Endothelial cell of umbilical vein (primary cell): ENCODE results near the gene NUDC. TPM values are rescaled to one million over a fixed set of nuclear protein-coding genes. Genes with fewer than 3 reads are reported as not detected.

Source experiments
- BruUV-seq: library from RNA; stranded (reverse); fragments of 400-500 nt; replicated peaks from 2 replicates; lab custom pipeline; 2021; lab: Mats Ljungman, UMichigan
- CTCF ChIA-PET: fragments of 300-600, 350-600 bp; sonication (Branson Sonifier 250); formaldehyde crosslinking; loops from one replicate; lab custom pipeline; 2021; ENCODE audit warnings: antibody characterized with exemption, inconsistent platforms; lab: Charles Lee
- POLR2A ChIA-PET: fragments of 300-600, 350-600 bp; sonication (Branson Sonifier 250); formaldehyde crosslinking; loops from one replicate; lab custom pipeline; 2021; ENCODE audit warnings: antibody characterized with exemption, inconsistent platforms; lab: Charles Lee
- DNase-seq: peaks from one replicate; pipeline ENCODE4 v3.0.0-alpha.2; 2011; ENCODE audit warnings: low read depth, low spot score
- FAIRE-seq: peaks from 2 replicates; lab custom pipeline; 2011; peaks lifted over from hg19 to GRCh38; lab: Jason Lieb, UNC
- H2AFZ ChIP-seq: 2 replicates; pipeline ENCODE4 v1.6.0; 2012; ENCODE audit warnings: low read depth, low read length, control low read depth, inconsistent platforms
- H3K27ac ChIP-seq: 2 replicates; pipeline ENCODE4 v1.5.1; 2011; ENCODE audit warnings: low read depth, mild to moderate bottlenecking, control low read depth, low read length, moderate library complexity; ENCODE audit not compliant: insufficient read depth
- H3K27me3 ChIP-seq, 2 experiments: 2 replicates each; pipeline versions ENCODE4 v1.6.0 to v1.6.1; 2011; ENCODE audit warnings: low read length in 2 of 2, mixed read lengths in 1 of 2; ENCODE audit not compliant: control insufficient read depth in 2 of 2, insufficient read depth in 2 of 2
- H3K36me3 ChIP-seq, 2 experiments: 2 replicates in 1 of 2; 3 replicates in 1 of 2; pipeline ENCODE4 v1.5.1; 2011; ENCODE audit warnings: low read length in 2 of 2, mild to moderate bottlenecking in 1 of 2, moderate library complexity in 1 of 2; ENCODE audit not compliant: control insufficient read depth in 2 of 2, insufficient read depth in 2 of 2; ENCODE audit errors: extremely low read depth in 1 of 2
- H3K4me1 ChIP-seq: 3 replicates; pipeline ENCODE4 v1.5.1; 2011; ENCODE audit warnings: mild to moderate bottlenecking, low read length; ENCODE audit not compliant: control insufficient read depth, insufficient read depth; ENCODE audit errors: extremely low read depth
- H3K4me2 ChIP-seq: 2 replicates; pipeline ENCODE4 v1.6.1; 2011; ENCODE audit warnings: low read length, control low read depth, mixed read lengths; ENCODE audit not compliant: insufficient read depth
- H3K4me3 ChIP-seq, 3 experiments: fragments of 200-600 bp in 1 of 3; sonication (generic), shearing (Covaris generic) in 1 of 3; replicated peaks in 1 of 3; 2 replicates each; pipeline ENCODE4 v1.5.1; 2011 to 2016; ENCODE audit warnings: control low read depth in 3 of 3, low read length in 3 of 3, mild to moderate bottlenecking in 2 of 3, inconsistent platforms in 1 of 3, low read depth in 1 of 3, moderate library complexity in 1 of 3; ENCODE audit not compliant: insufficient read depth in 1 of 3
- H3K79me2 ChIP-seq: 2 replicates; pipeline ENCODE4 v1.6.0; 2012; ENCODE audit warnings: low read length, inconsistent platforms; ENCODE audit not compliant: control insufficient read depth, insufficient read depth
- H3K9ac ChIP-seq: replicated peaks from 2 replicates; pipeline ENCODE3; 2011; ENCODE audit warnings: low read length, control low read depth; ENCODE audit not compliant: insufficient read depth; ENCODE audit errors: extremely low read depth
- H3K9me1 ChIP-seq: replicated peaks from 3 replicates; pipeline ENCODE4 v1.6.0; 2011; ENCODE audit warnings: mild to moderate bottlenecking, low read length; ENCODE audit not compliant: control insufficient read depth, insufficient read depth; ENCODE audit errors: extremely low read depth
- H3K9me3 ChIP-seq: replicated peaks from 2 replicates; pipeline ENCODE4 v1.5.1; 2012; ENCODE audit warnings: low read length, inconsistent platforms; ENCODE audit not compliant: control insufficient read depth, insufficient read depth
- H4K20me1 ChIP-seq: replicated peaks from 2 replicates; pipeline ENCODE3; 2011; ENCODE audit warnings: mild to moderate bottlenecking, low read length; ENCODE audit not compliant: control insufficient read depth, insufficient read depth; ENCODE audit errors: extremely low read depth
- EZH2 ChIP-seq: IDR thresholded peaks from 2 replicates; pipeline ENCODE4 v1.6.1; 2012; ENCODE audit warnings: borderline replicate concordance, low read depth, mild to moderate bottlenecking, moderate library complexity, low read length, inconsistent platforms; ENCODE audit not compliant: severe bottlenecking
- FOS ChIP-seq: IDR thresholded peaks from 2 replicates; pipeline ENCODE4 v1.6.1; 2011; ENCODE audit warnings: mild to moderate bottlenecking, low read length, moderate library complexity, borderline replicate concordance; ENCODE audit not compliant: insufficient read depth
- JUN ChIP-seq: IDR thresholded peaks from 2 replicates; pipeline ENCODE4 v1.6.1; 2011; ENCODE audit warnings: borderline replicate concordance, low read depth; ENCODE audit not compliant: insufficient read length, insufficient read depth
- dilution Hi-C: fragments of 300-500 bp; cut with MboI; formaldehyde crosslinking; loops from one replicate; pipeline ENCODE4 v1.15.0; 2019; ENCODE audit warnings: low sequenced_read_pairs; ENCODE audit not compliant: extremely low pct_ligation_motif_present
- intact Hi-C: fragments of 100-400 bp; cut with micrococcal nuclease; formaldehyde crosslinking; loops from one replicate; pipeline ENCODE4 v1.10.0; 2022
- polyA plus RNA-seq, 4 experiments: library from polyadenylated mRNA; depleted of rRNA in 3 of 4; stranded (reverse) in 3 of 4; unstranded in 1 of 4; fragments of >200 nt; gene quantifications; 2 replicates each; pipeline versions ENCODE4 v1.2.1 to v1.2.3, GENCODE V29; 2011 to 2012; ENCODE audit warnings: missing spikeins in 1 of 4
- total RNA-seq: library from RNA; stranded (reverse); gene quantifications from 2 replicates; pipeline ENCODE4 v1.2.3, GENCODE V29; 2021

NUDC gene
- total and polyA plus RNA-seq, 2 donors (not counting 3 experiments of a cell fraction or from before 2014, with no cell fraction given), result 42.5 to 102 TPM

DNA sequence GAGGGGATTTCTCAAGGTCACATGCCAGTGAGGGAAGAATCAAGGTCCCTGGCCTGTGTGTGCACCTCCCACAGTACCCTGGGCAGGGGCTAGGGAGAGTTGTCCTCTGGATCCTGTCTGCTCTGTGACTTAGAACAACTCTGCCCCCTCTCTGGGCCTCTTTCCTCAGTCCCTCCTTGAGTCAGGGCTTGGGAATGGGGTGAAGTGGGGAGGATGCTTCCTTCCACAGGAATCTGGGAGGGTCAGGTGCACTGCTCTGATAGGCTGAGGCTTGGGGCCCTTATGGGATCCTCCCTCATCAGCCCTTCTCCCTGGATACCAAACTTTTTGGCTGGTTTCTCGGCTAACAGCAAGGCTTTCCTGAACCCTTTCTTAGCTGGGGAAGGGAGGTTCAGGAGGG, 74.5 kb downstream of the NUDC start:
- TF ChIP-seq JUN (no peak), FOS (no peak), EZH2 (no peak)
- no peak overlapping the region for H3K4me3 ChIP-seq
- no peak overlapping the region for H3K9ac ChIP-seq
- POLR2A ChIA-PET, result no interaction called here
- H3K9me1 ChIP-seq, result no peaks in the 10 kb centered on the region
- CTCF ChIA-PET, result interaction anchor here (1.2 to 9.2 kb wide), 11 partner anchors 10 to 288 kb away, joined by 3 to 181 read pairs (median 10); no protein-coding TSS in a partner anchor
- no peaks in the 10 kb centered on the region for H3K9me3 ChIP-seq
- FAIRE-seq (no peak), DNase-seq (no peak)
- dilution Hi-C loops (no loop called here), intact Hi-C loops (loop anchor here (2.0 to 5.0 kb wide), 3 partner anchors 17 to 286 kb away; partner anchors contain the start of genes TENT5B and WDTC1)
- H3K36me3 ChIP-seq, result no peaks in the 10 kb centered on the region
- no peaks in the 10 kb centered on the region for H4K20me1 ChIP-seq
- H3K4me2 ChIP-seq, result no peak overlapping the region
- no peaks in the 10 kb centered on the region for H3K27me3 ChIP-seq
- no TSS peak for BruUV-seq
- no peak overlapping the region for H2AFZ ChIP-seq
- H3K27ac ChIP-seq, result no peak overlapping the region
- peaks cover 17% of the 10 kb centered on the region for H3K79me2 ChIP-seq
- H3K4me1 ChIP-seq, result peaks cover 47% of the 10 kb centered on the region

Other genes starting within 250 kb of the NUDC start
- 67.0 and 77.2 TPM in 2 replicates for gene ARID1A, start 225.7 kb upstream of the NUDC start, total RNA-seq
- gene ARID1A, start 225.7 kb upstream of the NUDC start, polyA plus RNA-seq, result 36.9 and 39.0 TPM in 2 replicates
- gene PIGV, start 133.8 kb upstream of the NUDC start, total RNA-seq, result 6.0 and 7.5 TPM in 2 replicates
- 11.9 and 13.3 TPM in 2 replicates for gene PIGV, start 133.8 kb upstream of the NUDC start, polyA plus RNA-seq
- 24.0 and 25.2 TPM in 2 replicates for gene ZDHHC18, start 95.1 kb upstream of the NUDC start, total RNA-seq
- gene ZDHHC18, start 95.1 kb upstream of the NUDC start, polyA plus RNA-seq, result 47.3 and 48.2 TPM in 2 replicates
- gene SFN, start 58.6 kb upstream of the NUDC start, total RNA-seq, result 0.33 and 0.42 TPM in 2 replicates
- gene SFN, start 58.6 kb upstream of the NUDC start, polyA plus RNA-seq, result 0.08 and 0.14 TPM in 2 replicates
- 36.7 and 37.4 TPM in 2 replicates for gene GPN2, start 31.5 kb upstream of the NUDC start, total RNA-seq
- 21.9 and 44.8 TPM in 2 replicates for gene GPN2, start 31.5 kb upstream of the NUDC start, polyA plus RNA-seq
- gene GPATCH3, start 21.3 kb upstream of the NUDC start, total RNA-seq, result 14.8 and 17.7 TPM in 2 replicates
- 10.3 and 12.1 TPM in 2 replicates for gene GPATCH3, start 21.3 kb upstream of the NUDC start, polyA plus RNA-seq
- not detected in 2 replicates for gene NR0B2, start 7.8 kb upstream of the NUDC start, total RNA-seq
- gene NR0B2, start 7.8 kb upstream of the NUDC start, polyA plus RNA-seq, result not detected in 2 replicates
- not detected in 2 replicates for gene KDF1, start 38.7 kb downstream of the NUDC start, total RNA-seq
- gene KDF1, start 38.7 kb downstream of the NUDC start, polyA plus RNA-seq, result 0.05 TPM in 1 of 2 replicates, not detected in the other
- 5.9 and 10.3 TPM in 2 replicates for gene TRNP1, start 71.9 kb downstream of the NUDC start, total RNA-seq
- 14.6 and 20.5 TPM in 2 replicates for gene TRNP1, start 71.9 kb downstream of the NUDC start, polyA plus RNA-seq
- gene TENT5B, start 91.1 kb downstream of the NUDC start, total RNA-seq, result 0.73 and 0.88 TPM in 2 replicates
- 0.86 and 0.99 TPM in 2 replicates for gene TENT5B, start 91.1 kb downstream of the NUDC start, polyA plus RNA-seq
- 59.2 and 60.5 TPM in 2 replicates for gene SLC9A1, start 233.4 kb downstream of the NUDC start, total RNA-seq
- gene SLC9A1, start 233.4 kb downstream of the NUDC start, polyA plus RNA-seq, result 22.8 and 23.7 TPM in 2 replicates